ENCODE results near the gene TSSK6. TPM values are rescaled to one million over a fixed set of nuclear protein-coding genes. Genes with fewer than 3 reads are reported as not detected.

TSSK6 gene
- total RNA-seq, 1 experiment from 2014 or later = 3.1 TPM

- Mint-ChIP-seq H3K4me3 (ENCODE audit: low read depth, unreplicated experiment) (no peak overlapping the region), H3K36me3 (ENCODE audit: insufficient read depth, unreplicated experiment) (peaks cover 4% of the 10 kb centered on the region), H3K4me1 (ENCODE audit: low read depth, unreplicated experiment) (no peaks in the 10 kb centered on the region), H3K9me3 (ENCODE audit: low read depth, unreplicated experiment) (no peaks in the 10 kb centered on the region), H3K27me3 (ENCODE audit: unreplicated experiment) (peaks cover 14% of the 10 kb centered on the region), H3K27ac (ENCODE audit: unreplicated experiment) (no peak overlapping the region)
- intact Hi-C loops (cut with micrococcal nuclease; ENCODE audit: unreplicated experiment) = no loop called here
- BruUV-seq (replicated peaks) = no TSS peak
- no peak for DNase-seq
- CTCF ChIA-PET = interaction anchor here (0.6 kb wide), 1 partner anchor 220 kb away, joined by 7 read pairs; no protein-coding TSS in a partner anchor
- no peak for TF ChIP-seq CTCF (IDR thresholded peaks at IDR 0.05; ENCODE audit: unreplicated experiment)
These were observed 31.4 kb upstream of the TSSK6 start for GRCh38 chr19:19546751-19547162.

- no peak for DNase-seq
- BruUV-seq (replicated peaks) = no TSS peak
- H3K27me3 Mint-ChIP-seq (ENCODE audit: unreplicated experiment) = peaks cover 14% of the 10 kb centered on the region
- intact Hi-C loops (cut with micrococcal nuclease; ENCODE audit: unreplicated experiment) = no loop called here
- peaks cover 4% of the 10 kb centered on the region for H3K36me3 Mint-ChIP-seq (ENCODE audit: insufficient read depth, unreplicated experiment)
- CTCF ChIA-PET = no interaction called here
- H3K4me3 Mint-ChIP-seq (ENCODE audit: low read depth, unreplicated experiment) = no peak overlapping the region
- H3K4me1 Mint-ChIP-seq (ENCODE audit: low read depth, unreplicated experiment) = no peaks in the 10 kb centered on the region
- H3K9me3 Mint-ChIP-seq (ENCODE audit: low read depth, unreplicated experiment) = no peaks in the 10 kb centered on the region
- no peak overlapping the region for H3K27ac Mint-ChIP-seq (ENCODE audit: unreplicated experiment)
- no peak for TF ChIP-seq CTCF (IDR thresholded peaks at IDR 0.05; ENCODE audit: unreplicated experiment)
These were observed 30.4 kb upstream of the TSSK6 start for GRCh38 chr19:19545707-19546106.

GRCh38 chr19:19544954-19545591 is 29.7 kb upstream of the TSSK6 start:
- intact Hi-C loops (cut with micrococcal nuclease; ENCODE audit: unreplicated experiment) = no loop called here
- BruUV-seq (replicated peaks) = no TSS peak
- no peak for DNase-seq
- H3K27me3 Mint-ChIP-seq (ENCODE audit: unreplicated experiment) = peaks cover 14% of the 10 kb centered on the region
- no peak overlapping the region for H3K27ac Mint-ChIP-seq (ENCODE audit: unreplicated experiment)
- no peaks in the 10 kb centered on the region for H3K36me3 Mint-ChIP-seq (ENCODE audit: insufficient read depth, unreplicated experiment)
- CTCF ChIA-PET = no interaction called here
- H3K4me1 Mint-ChIP-seq (ENCODE audit: low read depth, unreplicated experiment) = no peaks in the 10 kb centered on the region
- H3K4me3 Mint-ChIP-seq (ENCODE audit: low read depth, unreplicated experiment) = no peak overlapping the region
- TF ChIP-seq CTCF (IDR thresholded peaks at IDR 0.05; ENCODE audit: unreplicated experiment) = no peak
- H3K9me3 Mint-ChIP-seq (ENCODE audit: low read depth, unreplicated experiment) = no peaks in the 10 kb centered on the region

- Mint-ChIP-seq H3K4me1 (ENCODE audit: low read depth, unreplicated experiment) (no peaks in the 10 kb centered on the region), H3K4me3 (ENCODE audit: low read depth, unreplicated experiment) (no peak overlapping the region), H3K36me3 (ENCODE audit: insufficient read depth, unreplicated experiment) (no peaks in the 10 kb centered on the region), H3K27ac (ENCODE audit: unreplicated experiment) (no peak overlapping the region), H3K27me3 (ENCODE audit: unreplicated experiment) (peaks cover 11% of the 10 kb centered on the region), H3K9me3 (ENCODE audit: low read depth, unreplicated experiment) (no peaks in the 10 kb centered on the region)
- no TSS peak for BruUV-seq (replicated peaks)
- no peak for DNase-seq
- TF ChIP-seq CTCF (IDR thresholded peaks at IDR 0.05; ENCODE audit: unreplicated experiment) = no peak
- intact Hi-C loops (cut with micrococcal nuclease; ENCODE audit: unreplicated experiment) = no loop called here
- CTCF ChIA-PET = no interaction called here
These were observed 29.1 kb upstream of the TSSK6 start for GRCh38 chr19:19544257-19544953.
